NCI-H1436 (cell line): Measurements from ENCODE around the gene NEDD8.
"Not testable (repeated sequence)": the region's sequence is repeated elsewhere in the genome, so short reads cannot be mapped to it uniquely, and the experiment has no call there.

Experiments
- DNase-seq: peaks from one replicate; lab custom pipeline; 2025; lab: John Stamatoyannopoulos, UW

NEDD8 gene

DNA sequence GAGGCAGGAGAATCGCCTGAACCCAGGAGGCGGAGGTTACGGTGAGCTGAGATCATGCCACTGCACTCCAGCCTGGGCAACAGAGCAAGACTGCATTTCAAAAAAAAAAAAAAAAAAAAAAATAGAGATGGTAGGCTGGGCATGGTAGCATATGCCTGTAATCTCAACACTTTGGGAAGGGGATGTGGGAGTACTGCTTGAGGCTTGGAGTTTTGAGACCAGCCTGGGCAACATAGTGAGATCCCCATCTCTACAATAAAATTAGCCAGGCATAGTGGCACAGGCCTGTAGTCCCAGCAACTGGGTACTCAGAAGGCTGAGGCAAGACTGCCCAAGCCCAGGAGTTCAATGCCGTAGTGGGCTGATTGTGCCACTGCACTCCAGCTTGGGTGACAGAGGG is 9.2 kb downstream of the NEDD8 start:
- not testable (repeated sequence) for DNase-seq

DNA sequence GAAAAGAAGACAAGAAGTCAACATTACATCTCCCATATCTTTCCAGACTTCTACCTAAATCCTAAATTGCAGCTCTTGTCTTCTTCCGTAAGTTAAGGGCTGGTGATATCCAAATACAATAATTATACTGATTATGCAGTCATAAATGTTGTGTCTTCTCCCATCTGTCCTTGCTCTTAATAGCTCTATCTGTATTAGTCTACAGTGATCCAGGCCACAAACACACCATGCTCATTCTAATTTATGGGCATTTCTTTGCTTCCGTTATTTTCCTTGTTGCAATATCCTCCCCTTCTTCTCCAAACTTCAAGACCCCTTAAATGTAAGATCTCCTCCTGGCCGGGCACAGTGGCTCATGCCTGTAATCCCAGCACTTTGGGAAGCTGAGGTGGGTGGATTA is 12.6 kb downstream of the NEDD8 start:
- no peak for DNase-seq

DNA sequence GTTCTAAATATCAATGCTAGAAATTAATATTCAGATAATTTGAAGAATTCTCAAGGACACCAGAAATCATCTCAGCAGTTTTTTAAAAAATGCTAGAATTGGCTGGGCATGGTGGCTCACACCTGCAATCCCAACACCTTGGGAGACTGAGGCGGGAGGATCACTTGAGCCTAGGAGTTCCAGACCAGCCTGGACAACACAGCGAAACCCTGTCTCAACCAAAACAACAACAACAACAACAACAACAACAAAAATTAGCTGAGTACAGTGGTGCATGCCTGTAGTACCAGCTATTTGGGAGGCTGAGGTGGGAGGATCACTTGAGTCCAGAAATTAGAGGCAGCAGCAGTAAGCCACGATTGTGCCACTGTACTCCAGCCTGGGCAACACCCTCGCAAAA is 13.1 kb downstream of the NEDD8 start:
- DNase-seq = no peak

DNA sequence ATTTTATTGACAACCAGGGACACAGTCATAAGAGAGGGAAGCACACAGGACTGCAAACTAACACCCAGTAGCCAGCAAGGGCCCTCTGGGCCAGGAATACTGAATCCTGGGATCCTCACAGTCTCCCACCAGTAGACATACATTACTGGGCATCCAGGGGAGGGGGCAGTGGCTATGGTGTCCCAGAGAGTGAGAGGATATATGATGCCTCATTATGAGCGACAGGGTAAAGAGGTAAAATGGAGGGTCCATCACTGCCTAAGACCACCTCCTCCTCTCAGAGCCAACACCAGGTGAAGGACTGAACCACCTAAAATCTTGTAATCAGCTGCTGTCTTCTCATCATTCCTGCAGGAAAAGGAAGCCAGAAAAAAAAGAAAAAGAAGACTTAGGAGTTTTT is 15.3 kb downstream of the NEDD8 start:
- DNase-seq = not testable (repeated sequence)

DNA sequence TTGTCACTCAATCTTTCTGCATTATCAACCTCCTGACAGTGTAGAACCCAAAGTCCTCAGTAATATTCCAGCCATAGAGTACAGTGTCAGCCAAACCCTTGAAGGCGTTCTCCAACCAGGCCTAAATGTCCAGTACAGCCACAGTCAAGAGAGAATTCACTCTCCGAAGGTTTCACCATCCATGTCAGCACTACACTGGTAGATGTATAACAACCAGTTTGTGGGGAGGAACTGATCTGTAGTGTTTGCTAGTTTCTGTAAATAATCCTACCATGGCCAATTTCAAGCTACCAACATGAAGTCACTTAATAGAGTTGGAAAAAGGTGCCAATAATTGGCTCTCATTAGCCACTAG is 15.8 kb downstream of the NEDD8 start:
- no peak for DNase-seq

DNA sequence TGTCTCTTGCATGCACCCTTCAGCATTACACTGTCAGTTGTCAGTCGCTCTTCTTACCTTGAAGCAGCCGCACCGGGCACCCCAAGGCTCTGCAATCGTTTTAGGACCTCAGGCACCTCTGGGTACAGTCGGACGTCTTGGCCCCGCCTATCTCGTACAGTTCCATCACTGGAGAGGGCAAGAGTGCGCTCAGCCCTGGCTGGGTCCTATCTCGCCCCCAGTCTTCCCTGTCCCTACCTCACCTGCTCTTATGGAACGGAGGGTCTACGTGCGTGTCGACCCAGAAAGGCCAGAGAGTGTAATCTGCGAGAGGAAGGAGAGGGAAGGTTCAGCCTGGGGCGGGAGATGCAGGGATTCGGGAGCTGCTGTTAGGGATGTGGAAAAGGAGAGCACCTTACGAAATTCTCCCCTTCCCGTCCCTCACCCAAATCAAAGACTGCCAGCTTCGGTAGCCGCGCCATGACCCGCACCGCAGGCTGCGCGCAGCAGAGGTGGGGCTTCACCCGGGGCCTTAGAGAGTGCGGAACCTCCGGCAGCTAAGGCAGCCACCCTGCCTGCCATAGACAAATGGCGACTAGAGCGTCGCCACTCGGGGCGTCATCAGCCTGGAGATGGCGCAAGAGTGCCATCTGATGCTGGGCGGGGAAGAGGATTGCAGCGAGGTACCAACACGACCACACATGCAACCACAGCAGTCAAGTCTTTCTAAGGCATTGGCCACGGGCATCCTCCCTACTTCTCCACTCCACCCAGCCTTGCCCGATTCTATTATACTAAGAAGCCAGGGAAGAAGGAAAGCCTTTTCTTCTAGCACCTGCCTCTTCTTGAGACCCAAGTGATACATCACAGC is 16.4 kb downstream of the NEDD8 start, which contains the start of gene MDP1:
Gene MDP1, minus strand, starts transcription at position 572 of the 850 bp plus-strand sequence. Its CDS starts 111 bp downstream, at position 461.
- DNase-seq = peak; percentile 84

DNA sequence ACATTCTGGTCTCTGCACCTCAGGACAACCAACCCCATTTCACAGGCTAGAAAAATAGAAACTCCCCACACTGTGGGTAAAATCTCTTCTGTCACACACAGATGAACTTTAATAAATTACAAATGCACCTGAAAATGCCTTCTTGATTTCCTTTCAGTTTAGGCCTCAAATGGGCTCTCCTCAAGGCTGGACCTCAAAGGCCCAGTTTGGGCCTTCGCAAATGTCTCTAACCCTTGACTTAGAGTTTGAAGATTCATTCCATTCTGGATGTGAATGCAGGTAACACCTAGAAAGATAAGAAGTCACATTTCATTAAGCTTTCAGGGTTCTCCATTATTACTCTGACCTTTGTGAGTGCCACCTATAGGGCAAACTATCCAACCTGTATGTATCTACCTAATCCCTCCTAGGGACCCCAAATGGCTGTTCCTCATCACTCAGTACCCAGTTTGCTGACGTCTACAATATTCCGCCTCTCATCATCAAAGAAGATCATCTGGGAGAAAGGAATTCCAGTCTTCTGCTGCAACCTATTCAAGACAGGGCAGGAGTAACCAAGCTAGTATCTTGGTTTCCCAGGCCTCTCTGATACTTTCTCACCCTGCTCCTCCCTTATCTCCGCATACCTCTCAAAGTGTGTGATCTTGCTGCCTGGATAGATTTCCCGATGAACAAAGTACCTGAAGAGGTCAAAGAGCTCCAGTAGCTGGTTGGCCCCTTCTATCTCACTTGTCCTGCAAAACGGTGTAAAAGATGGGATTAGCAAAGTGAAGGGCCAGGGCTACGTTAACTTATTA is 18.1 kb downstream of the NEDD8 start:
- no peak for DNase-seq

DNA sequence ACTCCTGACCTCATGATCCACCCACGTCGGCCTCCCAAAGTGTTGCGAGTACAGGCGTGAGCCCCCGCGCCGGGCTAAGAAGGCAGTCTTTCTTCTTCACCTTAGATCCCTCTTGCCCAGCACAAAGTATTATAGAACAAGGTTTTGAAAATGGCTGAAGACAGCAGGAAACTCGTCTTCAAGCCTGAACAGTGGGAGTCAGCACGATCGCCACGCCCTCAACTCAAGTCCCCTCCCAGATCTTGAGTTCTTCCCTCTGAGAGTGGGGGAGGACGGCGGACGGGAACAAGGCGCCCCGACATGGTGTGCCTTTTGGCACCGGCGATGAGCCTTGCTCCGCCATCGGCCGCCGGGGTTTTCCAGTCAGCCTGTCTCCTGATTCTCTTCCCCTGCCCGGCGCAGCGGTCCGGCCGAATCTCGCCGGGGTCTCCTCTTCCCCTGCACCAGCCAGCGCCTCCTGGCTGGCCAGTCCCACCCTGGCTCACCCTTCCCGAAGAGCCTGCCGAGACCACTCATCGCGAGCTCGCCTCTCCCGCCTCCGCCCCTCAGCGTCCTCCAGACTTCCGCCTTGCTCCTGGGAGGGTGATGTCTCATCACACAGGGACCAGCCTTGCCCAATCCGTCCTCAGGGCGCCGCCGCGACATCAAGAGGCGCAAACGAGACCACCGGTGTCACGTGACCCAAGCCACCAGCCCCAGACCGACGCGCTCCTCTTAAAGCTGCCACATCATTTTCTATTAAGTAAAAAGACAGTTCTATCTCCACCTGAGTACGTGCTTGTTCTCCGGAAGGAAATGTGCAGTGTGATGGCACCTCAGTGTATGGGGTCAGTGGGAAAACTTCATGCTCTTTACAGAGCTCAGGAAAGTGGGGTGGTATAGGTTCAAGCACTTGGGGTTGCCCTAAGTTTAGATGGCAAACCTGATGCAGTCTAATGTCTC is 19.0 kb downstream of the NEDD8 start, which contains the start of gene CHMP4A:
Gene CHMP4A, minus strand, starts transcription at position 565 of the 942 bp plus-strand sequence. Its CDS starts 49 bp downstream, at position 516.
- DNase-seq = peak; percentile 95

DNA sequence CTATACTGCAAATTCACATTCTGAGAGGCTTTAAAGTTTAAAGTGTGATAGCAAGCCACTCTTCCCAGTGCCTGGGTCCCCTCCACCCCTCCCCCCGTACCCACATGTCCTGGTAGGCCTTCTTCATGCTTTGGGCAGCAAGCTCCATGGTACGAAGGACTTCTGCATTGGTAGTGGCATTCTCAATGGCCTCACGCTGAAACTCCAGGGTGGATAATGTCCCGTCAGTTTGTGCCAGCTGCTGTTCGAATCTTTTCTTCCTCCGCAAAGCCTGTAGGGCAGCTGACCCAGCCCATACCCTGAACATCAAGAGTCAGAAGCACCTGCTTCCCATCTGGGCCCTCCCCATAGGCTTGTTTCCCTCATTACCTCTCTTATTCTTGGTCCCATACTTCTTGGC is 20.9 kb downstream of the NEDD8 start:
- DNase-seq = no peak

DNA sequence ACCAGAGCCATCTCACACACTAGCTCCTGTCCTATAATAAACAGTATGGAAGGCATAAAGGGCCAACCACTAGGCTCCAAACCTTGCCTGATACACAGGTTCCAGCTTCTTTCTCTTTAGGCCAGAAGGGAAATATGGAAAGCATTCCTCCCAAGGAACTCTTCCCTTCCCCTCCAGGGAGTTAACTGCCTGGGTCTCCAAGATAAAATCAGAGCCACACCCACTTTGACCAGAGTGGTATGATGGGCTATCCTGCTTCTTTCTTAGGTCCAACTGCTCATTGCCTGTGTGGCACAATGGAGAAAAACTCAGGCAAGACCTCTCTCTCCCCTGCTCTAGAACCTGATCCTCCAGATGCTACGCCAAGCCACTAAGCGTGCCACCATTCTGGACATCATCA is 24.5 kb downstream of the NEDD8 start:
- DNase-seq = no peak

DNA sequence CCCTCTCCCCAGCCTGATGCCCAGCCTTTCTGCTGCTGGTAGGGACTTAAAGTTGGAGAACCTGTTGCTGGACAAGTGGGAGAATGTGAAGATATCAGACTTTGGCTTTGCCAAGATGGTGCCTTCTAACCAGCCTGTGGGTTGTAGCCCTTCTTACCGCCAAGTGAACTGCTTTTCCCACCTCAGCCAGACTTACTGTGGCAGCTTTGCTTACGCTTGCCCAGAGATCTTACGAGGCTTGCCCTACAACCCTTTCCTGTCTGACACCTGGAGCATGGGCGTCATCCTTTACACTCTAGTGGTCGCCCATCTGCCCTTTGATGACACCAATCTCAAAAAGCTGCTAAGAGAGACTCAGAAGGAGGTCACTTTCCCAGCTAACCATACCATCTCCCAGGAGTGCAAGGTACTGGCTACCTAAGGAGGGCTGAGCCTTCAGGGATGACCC is 25.0 kb downstream of the NEDD8 start:
- DNase-seq = no peak

DNA sequence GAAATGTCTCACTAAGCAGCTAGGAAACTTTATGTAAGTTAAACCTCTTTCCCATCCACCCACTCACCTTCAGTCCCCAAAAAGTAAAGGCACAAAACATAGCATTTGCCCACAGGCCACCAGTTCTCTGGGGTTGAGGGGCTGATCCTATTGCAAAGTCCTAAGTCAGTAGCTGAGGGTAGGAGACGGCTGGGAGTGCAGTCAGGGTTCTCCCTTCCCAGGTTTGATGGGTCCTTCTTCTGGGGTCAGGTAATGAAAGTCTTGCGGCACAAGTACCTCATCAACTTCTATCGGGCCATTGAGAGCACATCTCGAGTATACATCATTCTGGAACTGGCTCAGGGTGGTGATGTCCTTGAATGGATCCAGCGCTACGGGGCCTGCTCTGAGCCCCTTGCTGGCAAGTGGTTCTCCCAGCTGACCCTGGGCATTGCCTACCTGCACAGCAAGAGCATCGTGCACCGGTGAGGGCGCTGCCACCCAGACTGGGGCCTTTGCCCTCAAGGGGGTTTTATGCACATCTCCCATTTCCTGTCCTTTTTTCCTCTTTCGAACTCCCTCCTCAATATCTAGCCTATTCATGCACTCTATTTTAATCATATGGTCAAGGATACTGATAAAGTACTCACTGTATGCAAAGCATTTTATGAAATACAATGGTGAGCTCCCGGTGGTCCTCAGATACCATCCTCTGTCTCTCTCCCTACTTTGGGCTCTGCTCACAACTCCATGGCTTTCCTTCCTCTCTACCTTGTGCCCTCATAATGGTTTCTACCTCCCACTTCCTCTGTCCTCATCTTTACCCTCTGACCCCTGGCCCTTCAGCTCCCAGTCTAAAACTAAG is 25.7 kb downstream of the NEDD8 start:
- DNase-seq = no peak

DNA sequence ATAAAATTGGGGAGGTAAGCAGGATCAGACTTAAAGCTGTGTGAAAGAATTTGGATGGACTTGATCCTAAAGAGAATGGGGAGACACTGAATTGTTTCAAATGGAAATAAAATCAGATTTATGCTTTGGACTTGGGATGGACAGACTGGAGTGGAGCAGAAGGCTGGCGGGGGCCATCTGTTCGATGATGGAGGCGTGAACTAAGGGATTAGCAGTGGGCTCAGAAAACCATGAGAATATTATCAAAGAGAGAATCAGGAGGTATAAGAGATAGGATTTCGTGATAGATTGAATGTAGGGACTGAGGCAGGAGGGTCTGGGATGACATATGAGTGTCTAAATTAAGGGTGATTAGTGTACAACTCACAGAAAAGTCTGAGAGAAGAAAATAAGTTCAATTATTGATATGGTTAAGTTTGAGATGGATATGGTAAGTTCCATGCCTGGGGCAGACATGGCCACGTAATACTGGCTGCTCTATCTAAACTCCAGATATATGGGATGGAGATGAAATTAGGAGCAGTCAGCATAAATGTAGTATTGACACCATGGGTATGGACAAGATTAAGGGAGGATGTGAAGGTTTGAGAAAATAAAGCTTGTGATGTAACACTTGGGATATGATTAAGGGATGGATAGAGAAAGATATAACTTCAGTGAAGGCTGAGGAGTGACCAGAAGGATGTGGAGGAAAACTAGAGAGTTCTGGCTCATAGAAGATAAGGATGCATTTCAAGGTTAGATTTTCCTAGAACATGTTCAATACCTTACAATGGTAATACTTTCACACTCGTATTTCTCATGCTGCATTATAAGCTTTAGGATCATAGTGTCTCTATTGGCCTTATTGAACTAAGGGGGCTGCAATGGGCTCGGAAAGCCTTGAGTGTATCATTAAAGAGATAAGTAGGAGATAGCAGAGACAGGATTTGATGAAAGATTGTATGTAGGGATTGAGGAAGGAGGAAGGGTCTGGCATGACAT is 27.7 kb downstream of the NEDD8 start:
- no peak for DNase-seq

DNA sequence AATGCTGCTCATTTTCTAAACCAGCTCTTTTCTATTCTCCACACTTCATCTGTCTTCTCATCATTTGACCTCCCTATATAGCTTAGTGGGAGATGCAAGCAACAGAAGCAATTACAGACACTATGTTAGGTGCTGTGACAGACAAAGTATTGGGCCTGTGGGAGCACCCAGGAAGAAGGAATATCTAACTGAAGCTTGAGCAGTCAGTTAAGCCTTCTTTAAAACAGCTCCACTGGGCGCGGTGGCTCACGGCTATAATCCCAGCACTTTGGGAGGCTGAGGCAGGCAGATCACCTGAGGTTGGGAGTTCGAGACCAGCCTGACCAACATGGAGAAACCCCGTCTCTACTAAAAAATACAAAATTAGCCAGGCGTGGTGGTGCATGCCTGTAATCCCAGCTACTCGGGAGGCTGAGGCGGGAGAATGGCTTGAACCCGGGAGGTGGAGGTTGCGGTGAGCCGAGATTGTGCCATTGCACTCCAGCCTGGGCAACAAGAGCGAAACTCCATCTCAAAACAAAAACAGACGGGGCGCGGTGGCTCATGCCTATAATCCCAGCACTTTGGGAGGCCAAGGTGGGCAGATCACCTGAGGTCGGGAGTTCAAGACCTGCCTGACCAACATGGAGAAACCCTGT is 28.8 kb downstream of the NEDD8 start:
- DNase-seq = not testable (repeated sequence)

DNA sequence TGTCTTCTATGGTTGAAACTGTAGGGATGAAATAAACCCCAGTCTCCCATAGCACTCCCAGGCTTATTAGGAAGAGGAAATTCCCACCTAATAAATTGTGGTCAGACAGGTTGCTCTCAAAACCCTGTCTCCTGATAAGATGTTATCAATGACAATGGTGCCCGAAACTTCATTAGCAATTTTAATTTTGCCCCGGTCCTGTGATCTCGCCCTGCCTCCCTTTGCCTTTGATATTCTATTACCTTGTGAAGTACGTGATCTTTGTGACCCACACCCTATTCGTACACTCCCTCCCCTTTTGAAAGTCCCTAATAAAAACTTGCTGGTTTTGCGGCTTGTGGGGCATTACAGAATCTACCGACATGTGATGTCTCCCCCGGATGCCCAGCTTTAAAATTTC is 29.6 kb downstream of the NEDD8 start:
- DNase-seq = not testable (repeated sequence)

DNA sequence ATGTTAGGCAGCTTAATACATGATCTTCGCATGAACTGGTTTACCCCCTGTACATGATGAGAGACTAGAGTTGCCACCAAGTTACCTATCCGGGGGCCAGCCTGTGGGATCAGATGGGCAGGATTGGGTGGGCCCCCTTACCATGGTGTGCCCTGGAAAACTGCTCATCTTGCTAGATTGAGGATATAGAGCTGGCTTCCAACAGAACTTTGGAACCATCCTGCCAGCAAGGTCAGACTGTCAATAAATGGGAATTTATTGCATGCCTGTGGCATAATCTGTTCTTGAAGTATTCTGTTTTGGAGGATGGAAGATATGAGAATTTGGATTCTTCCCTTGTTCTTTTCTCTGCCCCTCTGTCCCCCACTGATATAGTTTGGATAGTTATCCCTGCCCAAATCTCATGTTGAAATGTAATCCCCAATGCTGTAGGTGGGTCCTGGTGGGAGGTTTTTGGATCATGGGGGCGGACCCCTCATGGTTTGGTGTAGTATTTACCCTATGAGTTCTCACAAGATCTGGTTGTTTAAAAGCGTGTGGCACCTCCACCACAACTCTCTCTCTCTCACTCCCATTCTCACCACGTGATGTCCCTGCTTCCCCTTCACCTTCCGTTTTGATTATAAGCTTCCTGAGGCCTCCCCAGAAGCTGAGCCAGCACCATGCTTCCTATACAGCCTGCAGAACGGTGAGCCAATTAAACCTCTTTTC is 33.2 kb downstream of the NEDD8 start:
- DNase-seq = no peak

DNA sequence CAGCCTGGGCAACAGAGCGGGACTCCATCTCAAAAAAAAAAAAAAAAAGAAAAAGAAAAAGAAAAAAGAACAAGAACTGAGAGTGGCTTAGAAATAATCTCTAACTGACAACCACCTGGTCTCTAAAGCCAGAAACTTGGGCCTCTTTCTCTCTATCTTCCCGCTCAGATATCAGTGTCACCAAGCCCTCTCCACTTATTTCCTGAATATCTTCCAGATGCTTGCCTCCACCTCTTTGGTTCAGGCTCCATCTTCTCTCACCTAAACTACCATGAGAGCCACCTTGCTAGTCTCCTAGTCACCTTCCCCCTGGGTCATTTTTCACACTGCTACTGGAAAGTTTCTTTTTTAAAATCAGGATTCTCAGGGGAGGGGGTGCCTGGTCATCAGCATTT is 35.1 kb downstream of the NEDD8 start:
- DNase-seq = no peak
